HG03457 (cell line): ENCODE results near the gene MTMR10.

Experiments used
- ATAC-seq: cut with Tn5 transposase; IDR thresholded peaks from one replicate; pipeline ENCODE4 v1.9.1; 2021; ENCODE audit warnings: moderate number of reproducible peaks; ENCODE audit not compliant: unreplicated experiment

The MTMR10 gene

GRCh38 chr15:30962079-30962478, 29.3 kb downstream of the MTMR10 start:
- no peak for ATAC-seq

- ATAC-seq = no peak
Observed at GRCh38 chr15:30958219-30958618, 33.2 kb downstream of the MTMR10 start.

- ATAC-seq = no peak
Observed at GRCh38 chr15:30956216-30957124, 35.0 kb downstream of the MTMR10 start.

- no peak for ATAC-seq
Observed at GRCh38 chr15:30954674-30955073, 36.8 kb downstream of the MTMR10 start.

- ATAC-seq = no peak
Observed at GRCh38 chr15:30953731-30954378, 37.6 kb downstream of the MTMR10 start.

- no peak for ATAC-seq
Observed at GRCh38 chr15:30953183-30953582, 38.2 kb downstream of the MTMR10 start.

GRCh38 chr15:30943654-30944335, 47.6 kb downstream of the MTMR10 start:
- no peak for ATAC-seq

GRCh38 chr15:30941520-30941919, 49.9 kb downstream of the MTMR10 start:
- ATAC-seq = no peak

- ATAC-seq = no peak
Observed at GRCh38 chr15:30940359-30940758, 51.1 kb downstream of the MTMR10 start.

GRCh38 chr15:30939161-30939560, 52.3 kb downstream of the MTMR10 start:
- no peak for ATAC-seq

GRCh38 chr15:30933293-30933692, 58.1 kb downstream of the MTMR10 start:
- ATAC-seq = no peak

- ATAC-seq = no peak
Observed at GRCh38 chr15:30930422-30930821, 61.0 kb downstream of the MTMR10 start.

GRCh38 chr15:30929982-30930381, 61.4 kb downstream of the MTMR10 start:
- no peak for ATAC-seq

- ATAC-seq = no peak
Observed at GRCh38 chr15:30929064-30929669, 62.3 kb downstream of the MTMR10 start.

GRCh38 chr15:30928076-30928475, 63.4 kb downstream of the MTMR10 start:
- no peak for ATAC-seq

- no peak for ATAC-seq
Observed at GRCh38 chr15:30927148-30927761, 64.2 kb downstream of the MTMR10 start.

GRCh38 chr15:30926161-30926560, 65.3 kb downstream of the MTMR10 start:
- ATAC-seq = no peak

- ATAC-seq = no peak
Observed at GRCh38 chr15:30925686-30926085, 65.7 kb downstream of the MTMR10 start.

- ATAC-seq = no peak
Observed at GRCh38 chr15:30924353-30924752, 67.1 kb downstream of the MTMR10 start.

- no peak for ATAC-seq
Observed at GRCh38 chr15:30923429-30923828, 68.0 kb downstream of the MTMR10 start.
